ENCODE data around the gene HOXA2. TPM values are rescaled to one million over a fixed set of nuclear protein-coding genes. Genes with fewer than 3 reads are reported as not detected.

HOXA2 gene
- total and polyA plus RNA-seq, 2 of the 8 experiments (the other 6 are each of a cell fraction or from before 2014, with no cell fraction given): not detected

- TF ChIP-seq E2F6 (IDR thresholded peaks at IDR 0.05): 0 out of 2 replicates have a peak, but pooled peaks have one; percentile 16
Observed at GRCh38 chr7:27110186-27111031, 7.9 kb upstream of the HOXA2 start (continued).
